DND-41 (cell line): ENCODE data around the gene ABCB11.

Source experiments
- CTCF ChIP-seq: IDR thresholded peaks from 2 replicates; pipeline ENCODE4 v1.5.1; 2012; ENCODE audit warnings: borderline replicate concordance, low read length, moderate library complexity, mild to moderate bottlenecking; ENCODE audit not compliant: poor library complexity, severe bottlenecking; ENCODE audit errors: extremely low read depth
- EZH2 ChIP-seq: IDR thresholded peaks from 3 replicates; pipeline ENCODE4 v1.6.1; 2012; ENCODE audit warnings: borderline replicate concordance, low read depth, mild to moderate bottlenecking, moderate library complexity, low read length, inconsistent platforms; ENCODE audit not compliant: severe bottlenecking

- TF ChIP-seq CTCF (no peak), EZH2 (no peak)
Observed at GRCh38 chr2:168995744-168996143, 35.4 kb downstream of the ABCB11 start.
